ENCODE data around the gene PTCH1. TPM values are rescaled to one million over a fixed set of nuclear protein-coding genes. Genes with fewer than 3 reads are reported as not detected.

PTCH1 gene
- total and polyA plus RNA-seq, 2 experiments from 2014 or later, result 36.8 to 44.1 TPM

DNA sequence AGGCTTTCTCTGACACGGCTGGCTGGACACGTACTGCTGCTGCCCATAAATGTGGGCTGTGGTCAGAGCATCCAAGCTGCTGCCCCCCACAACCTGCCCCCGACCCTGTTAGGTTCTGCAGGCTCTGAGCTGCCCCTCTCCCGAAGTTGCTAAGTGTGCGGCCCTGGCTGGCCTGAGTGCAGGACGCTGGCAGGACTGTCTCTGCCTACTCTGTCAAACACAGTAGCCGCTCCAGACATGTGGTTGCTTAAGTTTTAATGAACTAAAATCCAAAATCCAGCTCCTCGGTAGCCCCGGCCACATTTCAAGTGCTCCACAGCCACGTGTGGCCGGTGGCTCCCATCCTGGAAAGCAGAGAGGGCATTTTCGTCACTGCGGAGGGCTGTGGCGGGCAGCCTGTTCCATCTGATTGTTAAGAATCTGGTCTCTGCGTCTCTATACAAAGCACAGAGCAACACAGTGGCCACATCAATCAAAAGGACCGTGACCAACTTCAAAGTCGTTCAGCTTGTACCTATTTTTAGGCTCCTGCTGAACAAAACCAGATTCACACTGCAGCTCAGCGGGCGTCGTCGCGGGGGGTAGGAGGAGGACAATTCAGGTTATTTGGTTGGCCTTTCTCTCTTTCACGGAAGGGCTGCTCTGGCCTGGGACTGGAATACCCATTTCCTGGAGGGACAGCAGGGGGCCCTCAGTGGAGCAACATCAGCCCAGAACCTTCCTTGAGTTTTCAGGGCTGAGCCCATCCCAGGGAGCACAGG is 68.9 kb downstream of the PTCH1 start:
- H3K36me3 ChIP-seq (replicated peaks; ENCODE audit: insufficient read depth, low read depth), result peaks cover 7% of the 10 kb centered on the region
- H3K4me2 ChIP-seq, result no peak overlapping the region
- H3K79me2 ChIP-seq, result peaks cover 41% of the 10 kb centered on the region
- H3K27me3 ChIP-seq, result no peaks in the 10 kb centered on the region
- TF ChIP-seq, protein P1, sequence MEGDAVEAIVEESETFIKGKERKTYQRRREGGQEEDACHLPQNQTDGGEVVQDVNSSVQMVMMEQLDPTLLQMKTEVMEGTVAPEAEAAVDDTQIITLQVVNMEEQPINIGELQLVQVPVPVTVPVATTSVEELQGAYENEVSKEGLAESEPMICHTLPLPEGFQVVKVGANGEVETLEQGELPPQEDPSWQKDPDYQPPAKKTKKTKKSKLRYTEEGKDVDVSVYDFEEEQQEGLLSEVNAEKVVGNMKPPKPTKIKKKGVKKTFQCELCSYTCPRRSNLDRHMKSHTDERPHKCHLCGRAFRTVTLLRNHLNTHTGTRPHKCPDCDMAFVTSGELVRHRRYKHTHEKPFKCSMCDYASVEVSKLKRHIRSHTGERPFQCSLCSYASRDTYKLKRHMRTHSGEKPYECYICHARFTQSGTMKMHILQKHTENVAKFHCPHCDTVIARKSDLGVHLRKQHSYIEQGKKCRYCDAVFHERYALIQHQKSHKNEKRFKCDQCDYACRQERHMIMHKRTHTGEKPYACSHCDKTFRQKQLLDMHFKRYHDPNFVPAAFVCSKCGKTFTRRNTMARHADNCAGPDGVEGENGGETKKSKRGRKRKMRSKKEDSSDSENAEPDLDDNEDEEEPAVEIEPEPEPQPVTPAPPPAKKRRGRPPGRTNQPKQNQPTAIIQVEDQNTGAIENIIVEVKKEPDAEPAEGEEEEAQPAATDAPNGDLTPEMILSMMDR (IDR thresholded peaks at IDR 0.05; ENCODE audit: poor library complexity), result no peak
- no peak for TF ChIP-seq EZH2phosphoT487 (IDR thresholded peaks at IDR 0.05; ENCODE audit: low read depth, severe bottlenecking, unreplicated experiment)
- TF ChIP-seq EZH2 (IDR thresholded peaks at IDR 0.05; ENCODE audit: borderline replicate concordance), result no peak
- peaks cover 17% of the 10 kb centered on the region for H3K4me1 ChIP-seq (ENCODE audit: insufficient read depth)
- no peaks in the 10 kb centered on the region for H3K9me3 ChIP-seq (ENCODE audit: low read depth)
- peaks cover 24% of the 10 kb centered on the region for H4K20me1 ChIP-seq (ENCODE audit: insufficient read depth, poor library complexity, severe bottlenecking)
- no peak for DNase-seq (ENCODE audit: low spot score)
- 79% methylated on average over 23 of the region's 23 CpGs for WGBS (ENCODE audit: low lambda C conversion rate, missing lambda C conversion rate)
- no peak overlapping the region for H3K4me3 ChIP-seq
- H2AFZ ChIP-seq, result no peak overlapping the region
- no peaks in the 10 kb centered on the region for H3K9me2 ChIP-seq (replicated peaks; ENCODE audit: insufficient read depth)
- H3K27ac ChIP-seq, result no peak overlapping the region

DNA sequence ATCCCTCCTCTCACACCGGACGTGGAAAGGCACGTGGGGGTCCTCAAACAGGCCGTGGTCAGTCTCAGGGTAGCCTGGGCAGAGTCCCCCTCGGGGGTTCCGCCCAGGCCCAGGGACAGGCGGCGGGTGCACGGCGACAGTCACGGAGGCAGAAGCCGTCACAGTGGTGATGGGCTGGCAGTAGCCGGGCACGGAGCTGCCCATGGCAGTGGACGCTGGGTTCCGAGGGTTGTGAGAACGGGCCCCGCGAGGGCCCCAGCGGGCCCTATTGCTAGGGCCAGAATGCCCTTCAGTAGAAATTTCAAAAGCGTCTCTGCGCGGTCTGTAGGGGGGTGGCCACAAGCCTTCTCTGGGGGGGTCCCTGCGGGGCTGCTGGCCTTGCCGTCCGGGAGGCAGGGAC is 69.8 kb downstream of the PTCH1 start:
- peaks cover 24% of the 10 kb centered on the region for H4K20me1 ChIP-seq (ENCODE audit: insufficient read depth, poor library complexity, severe bottlenecking)
- H3K9me3 ChIP-seq (ENCODE audit: low read depth), result no peaks in the 10 kb centered on the region
- H3K27ac ChIP-seq, result no peak overlapping the region
- no peak for DNase-seq (ENCODE audit: low spot score)
- H3K27me3 ChIP-seq, result no peaks in the 10 kb centered on the region
- H3K4me1 ChIP-seq (ENCODE audit: insufficient read depth), result peaks cover 14% of the 10 kb centered on the region
- no peak overlapping the region for H3K4me2 ChIP-seq
- no peak overlapping the region for H2AFZ ChIP-seq
- no peaks in the 10 kb centered on the region for H3K9me2 ChIP-seq (replicated peaks; ENCODE audit: insufficient read depth)
- WGBS (ENCODE audit: low lambda C conversion rate, missing lambda C conversion rate), result 97% methylated on average over 26 of the region's 26 CpGs
- no peak overlapping the region for H3K4me3 ChIP-seq
- peaks cover 33% of the 10 kb centered on the region for H3K79me2 ChIP-seq
- H3K36me3 ChIP-seq (replicated peaks; ENCODE audit: insufficient read depth, low read depth), result peaks cover 7% of the 10 kb centered on the region
- TF ChIP-seq, protein P1 (IDR thresholded peaks at IDR 0.05; ENCODE audit: poor library complexity), result no peak
- TF ChIP-seq EZH2phosphoT487 (IDR thresholded peaks at IDR 0.05; ENCODE audit: low read depth, severe bottlenecking, unreplicated experiment), result no peak
- TF ChIP-seq EZH2 (IDR thresholded peaks at IDR 0.05; ENCODE audit: borderline replicate concordance), result no peak

DNA sequence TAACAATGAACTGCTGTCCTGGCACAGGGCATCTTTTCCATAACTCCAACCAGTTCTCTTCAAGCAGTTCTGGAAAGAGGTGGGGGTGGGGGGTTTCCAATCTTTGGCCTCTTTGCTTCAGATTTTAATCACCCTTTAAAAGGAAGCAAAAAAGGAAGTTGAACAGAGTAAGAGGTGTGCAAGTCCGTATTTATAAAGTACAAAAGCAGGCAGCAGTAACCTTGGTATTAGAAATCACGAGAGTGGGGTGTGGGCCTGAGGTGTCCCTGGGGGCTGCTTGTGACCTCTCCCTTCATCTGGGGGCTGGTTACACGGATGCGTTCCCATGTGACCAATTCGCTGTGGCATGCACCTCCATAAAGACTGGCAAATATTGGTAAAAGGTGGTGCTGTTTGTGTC is 70.5 kb downstream of the PTCH1 start:
- TF ChIP-seq, protein P1 (IDR thresholded peaks at IDR 0.05; ENCODE audit: poor library complexity), result no peak
- no peak for TF ChIP-seq EZH2 (IDR thresholded peaks at IDR 0.05; ENCODE audit: borderline replicate concordance)
- no peak for TF ChIP-seq EZH2phosphoT487 (IDR thresholded peaks at IDR 0.05; ENCODE audit: low read depth, severe bottlenecking, unreplicated experiment)
- H3K27me3 ChIP-seq, result no peaks in the 10 kb centered on the region
- WGBS (ENCODE audit: low lambda C conversion rate, missing lambda C conversion rate), result 80% methylated on average over 5 of the region's 5 CpGs
- DNase-seq (ENCODE audit: low spot score), result no peak
- no peaks in the 10 kb centered on the region for H3K9me2 ChIP-seq (replicated peaks; ENCODE audit: insufficient read depth)
- no peaks in the 10 kb centered on the region for H3K9me3 ChIP-seq (ENCODE audit: low read depth)
- H3K4me1 ChIP-seq (ENCODE audit: insufficient read depth), result peaks cover 7% of the 10 kb centered on the region
- no peak overlapping the region for H3K27ac ChIP-seq
- H3K36me3 ChIP-seq (replicated peaks; ENCODE audit: insufficient read depth, low read depth), result peaks cover 7% of the 10 kb centered on the region
- peaks cover 20% of the 10 kb centered on the region for H4K20me1 ChIP-seq (ENCODE audit: insufficient read depth, poor library complexity, severe bottlenecking)
- H3K79me2 ChIP-seq, result peaks cover 26% of the 10 kb centered on the region
- H3K4me3 ChIP-seq, result no peak overlapping the region
- no peak overlapping the region for H2AFZ ChIP-seq
- no peak overlapping the region for H3K4me2 ChIP-seq

All from hepatocyte (in vitro differentiated cells).